ENCODE results near the gene CTU1. TPM values are rescaled to one million over a fixed set of nuclear protein-coding genes. Genes with fewer than 3 reads are reported as not detected.

The CTU1 gene
- total and polyA plus RNA-seq, 8 donors = 1.6 to 9.9 (median 2.6) TPM

- DNase-seq (no peak), ATAC-seq (no peak)
- peak overlapping the region in 1 of 2 donors; percentile 97 for H3K27ac ChIP-seq
- intact Hi-C loops (cut with DNase I) = no loop called here
- H3K27me3 ChIP-seq = peaks cover 0 to 7% of the 10 kb centered on the region in 2 donors
- no peak overlapping the region for H3K4me3 ChIP-seq
- H3K36me3 ChIP-seq = no peaks in the 10 kb centered on the region
- H3K9me3 ChIP-seq = no peaks in the 10 kb centered on the region
- no peak for TF ChIP-seq CTCF (IDR thresholded peaks at IDR 0.05)
- H3K4me1 ChIP-seq = peaks cover 0 to 63% of the 10 kb centered on the region in 2 donors
Measured at GRCh38 chr19:51120160-51120559, 12.0 kb upstream of the CTU1 start.

- Histone ChIP-seq H3K9me3 (no peaks in the 10 kb centered on the region), H3K27me3 (peaks cover 0 to 1% of the 10 kb centered on the region in 2 donors), H3K36me3 (no peaks in the 10 kb centered on the region), H3K4me1 (peaks cover 0 to 67% of the 10 kb centered on the region in 2 donors), H3K4me3 (no peak overlapping the region), H3K27ac (peak overlapping the region in 1 of 2 donors; percentile 97)
- ATAC-seq (no peak), DNase-seq (no peak)
- intact Hi-C loops (cut with DNase I) = no loop called here
- TF ChIP-seq CTCF (IDR thresholded peaks at IDR 0.05) = no peak
Measured at GRCh38 chr19:51119611-51120010, 11.4 kb upstream of the CTU1 start.

- ATAC-seq (peak; percentile 67), DNase-seq (no peak)
- intact Hi-C loops (cut with DNase I) = no loop called here
Measured at GRCh38 chr19:51119101-51119500, 10.9 kb upstream of the CTU1 start.

GRCh38 chr19:51116736-51117286 lies 8.6 kb upstream of the CTU1 start:
- no peak for TF ChIP-seq CTCF (IDR thresholded peaks at IDR 0.05)
- no peak for ATAC-seq
- Histone ChIP-seq H3K9me3 (no peaks in the 10 kb centered on the region), H3K27me3 (no peaks in the 10 kb centered on the region), H3K27ac (no peak overlapping the region), H3K4me3 (no peak overlapping the region), H3K36me3 (no peaks in the 10 kb centered on the region), H3K4me1 (peaks cover 0 to 69% of the 10 kb centered on the region in 2 donors)
- DNase-seq = no peak
- intact Hi-C loops (cut with DNase I) = no loop called here

More at GRCh38 chr19:51119101-51119500, 10.9 kb upstream of the CTU1 start:
- no peaks in the 10 kb centered on the region for H3K9me3 ChIP-seq
- no peaks in the 10 kb centered on the region for H3K27me3 ChIP-seq
- no peaks in the 10 kb centered on the region for H3K36me3 ChIP-seq
- H3K4me3 ChIP-seq = no peak overlapping the region
- TF ChIP-seq CTCF (IDR thresholded peaks at IDR 0.05) = no peak
- peak overlapping the region in 1 of 2 donors; percentile 97 for H3K27ac ChIP-seq
- peaks cover 0 to 66% of the 10 kb centered on the region in 2 donors for H3K4me1 ChIP-seq

- no peaks in the 10 kb centered on the region for H3K36me3 ChIP-seq
- ATAC-seq (no peak), DNase-seq (no peak)
- TF ChIP-seq CTCF (IDR thresholded peaks at IDR 0.05) = no peak
- no peaks in the 10 kb centered on the region for H3K27me3 ChIP-seq
- H3K4me1 ChIP-seq = peaks cover 0 to 55% of the 10 kb centered on the region in 2 donors
- H3K9me3 ChIP-seq = no peaks in the 10 kb centered on the region
- no peak overlapping the region for H3K4me3 ChIP-seq
- intact Hi-C loops (cut with DNase I) = no loop called here
- peak overlapping the region in 1 of 2 donors; percentile 88 for H3K27ac ChIP-seq
Measured at GRCh38 chr19:51114087-51114729, 6.0 kb upstream of the CTU1 start.

Measured in left lung (tissue), 10 donors.